ENCODE results near the gene GPC6.

- no peak for TF ChIP-seq CTCF (IDR thresholded peaks at IDR 0.05; ENCODE audit: low read length)
- TF ChIP-seq EZH2 (optimal IDR thresholded peaks at IDR 0.05; ENCODE audit: low read depth, low read length), result no peak
Observed at GRCh38 chr13:94352057-94352456, 1125.5 kb downstream of the GPC6 start.
